Prostate gland (tissue), 2 donors: ENCODE measurements around the gene SVEP1.

ENCODE experiments used
- CTCF ChIP-seq, 4 experiments: fragments of 200-600 bp in 2 of 4; fragments of 450-650 bp in 2 of 4; sonication (generic) in 2 of 4; IDR thresholded peaks; 1 replicate in 3 of 4; 2 replicates in 1 of 4; pipeline ENCODE4 v1.5.1; 2016 to 2019; ENCODE audit warnings: antibody characterized with exemption in 4 of 4, mild to moderate bottlenecking in 2 of 4, moderate library complexity in 2 of 4
- POLR2A ChIP-seq: fragments of 450-650 bp; IDR thresholded peaks from one replicate; pipeline ENCODE4 v1.6.1; 2016; ENCODE audit warnings: antibody characterized with exemption, mild to moderate bottlenecking
- POLR2AphosphoS5 ChIP-seq: sonication (generic); formaldehyde crosslinking; IDR thresholded peaks from one replicate; pipeline ENCODE4 v1.6.1; 2017; ENCODE audit warnings: antibody characterized with exemption

- no peak for TF ChIP-seq POLR2A
- no peak for TF ChIP-seq CTCF (IDR thresholded peaks at IDR 0.05)
- TF ChIP-seq POLR2AphosphoS5: no peak
Measured at GRCh38 chr9:110602281-110602680, 22.7 kb upstream of the SVEP1 start.
